Measurements from ENCODE around the gene REXO4. TPM values are rescaled to one million over a fixed set of nuclear protein-coding genes. Genes with fewer than 3 reads are reported as not detected.
"Not testable (repeated sequence)": the region's sequence is repeated elsewhere in the genome, so short reads cannot be mapped to it uniquely, and the experiment has no call there.

Gene REXO4
- total RNA-seq, 2 experiments from 2014 or later = 35.7 to 45.5 TPM

DNA sequence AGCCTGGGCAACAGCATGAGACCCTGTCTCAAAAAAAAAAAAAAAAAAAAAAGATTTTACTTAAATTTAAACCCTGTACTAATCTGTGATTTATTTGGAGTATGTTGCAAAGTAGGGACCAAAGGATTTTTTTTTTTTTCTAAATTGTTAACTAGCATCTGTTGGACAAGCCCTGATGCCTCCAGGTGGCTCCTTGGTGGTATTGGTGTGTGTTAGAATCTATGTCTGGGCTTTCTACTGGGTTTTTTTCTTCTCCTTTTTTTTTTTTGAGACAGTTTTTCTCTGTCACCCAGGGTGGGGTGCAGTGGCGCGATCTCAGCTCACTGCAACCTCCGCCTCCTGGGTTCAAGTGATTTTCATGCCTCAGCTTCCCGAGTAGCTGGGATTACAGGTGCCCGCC is 34.1 kb upstream of the REXO4 start:
- H3K36me3 ChIP-seq (ENCODE audit: insufficient read depth, low read length); H3K4me2 ChIP-seq (ENCODE audit: low read length); H4K20me1 ChIP-seq (ENCODE audit: insufficient read depth, low read length); H3K4me3 ChIP-seq (ENCODE audit: low read depth, low read length, poor library complexity, severe bottlenecking); H2AFZ ChIP-seq (ENCODE audit: low read length); H3K79me2 ChIP-seq (ENCODE audit: insufficient read depth, low read depth, low read length); H3K9me3 ChIP-seq (ENCODE audit: low read length); H3K9me2 ChIP-seq (ENCODE audit: insufficient read depth, low read length); BruUV-seq (replicated peaks); POLR2A ChIA-PET; CTCF ChIA-PET (ENCODE audit: unreplicated experiment): not testable (repeated sequence)
- H3K27ac ChIP-seq (ENCODE audit: low read depth, low read length, poor library complexity, severe bottlenecking) = peak overlapping the region; percentile 21
- intact Hi-C loops (cut with micrococcal nuclease; ENCODE audit: unreplicated experiment) = loop anchor here (2.0 kb wide), 1 partner anchor 35 kb away; no protein-coding TSS in a partner anchor
- peak; percentile 75 for DNase-seq (ENCODE audit: low spot score)
- peaks cover 30% of the 10 kb centered on the region for H3K4me1 ChIP-seq (ENCODE audit: insufficient read depth, low read length, poor library complexity, severe bottlenecking)
- TF ChIP-seq CTCF (conservative IDR thresholded peaks at IDR 0.05; ENCODE audit: low read length) = peak; percentile 41; the same call in 1 of the 2 replicates

- no peak for DNase-seq (ENCODE audit: low spot score)
- no peaks in the 10 kb centered on the region for H3K36me3 ChIP-seq (ENCODE audit: insufficient read depth, low read length)
- H3K79me2 ChIP-seq (ENCODE audit: insufficient read depth, low read depth, low read length) = no peaks in the 10 kb centered on the region
- no peak overlapping the region for H3K4me2 ChIP-seq (ENCODE audit: low read length)
- no peak overlapping the region for H3K4me3 ChIP-seq (ENCODE audit: low read depth, low read length, poor library complexity, severe bottlenecking)
- H3K9me3 ChIP-seq (ENCODE audit: low read length) = no peaks in the 10 kb centered on the region
- peaks cover 29% of the 10 kb centered on the region for H3K4me1 ChIP-seq (ENCODE audit: insufficient read depth, low read length, poor library complexity, severe bottlenecking)
- H4K20me1 ChIP-seq (ENCODE audit: insufficient read depth, low read length) = no peaks in the 10 kb centered on the region; the same call in 1 of the 2 replicates
- H3K9me2 ChIP-seq (ENCODE audit: insufficient read depth, low read length) = no peaks in the 10 kb centered on the region
- POLR2A ChIA-PET = no interaction called here
- CTCF ChIA-PET (ENCODE audit: unreplicated experiment) = no interaction called here
- no peak overlapping the region for H2AFZ ChIP-seq (ENCODE audit: low read length)
- intact Hi-C loops (cut with micrococcal nuclease; ENCODE audit: unreplicated experiment) = no loop called here
- no peak for TF ChIP-seq CTCF (conservative IDR thresholded peaks at IDR 0.05; ENCODE audit: low read length)
- no peak for TF ChIP-seq EZH2phosphoT487 (IDR thresholded peaks at IDR 0.05; ENCODE audit: borderline replicate concordance, low read depth, low read length)
- no TSS peak for BruUV-seq (replicated peaks)
- H3K27ac ChIP-seq (ENCODE audit: low read depth, low read length, poor library complexity, severe bottlenecking) = no peak overlapping the region
These were observed 31.9 kb upstream of the REXO4 start for GRCh38 chr9:133449760-133450159.

- Histone ChIP-seq H3K4me1 (ENCODE audit: insufficient read depth, low read length, poor library complexity, severe bottlenecking) (peaks cover 16% of the 10 kb centered on the region), H2AFZ (ENCODE audit: low read length) (no peak overlapping the region), H3K79me2 (ENCODE audit: insufficient read depth, low read depth, low read length) (no peaks in the 10 kb centered on the region), H3K9me2 (ENCODE audit: insufficient read depth, low read length) (no peaks in the 10 kb centered on the region), H3K36me3 (ENCODE audit: insufficient read depth, low read length) (no peaks in the 10 kb centered on the region), H3K4me3 (ENCODE audit: low read depth, low read length, poor library complexity, severe bottlenecking) (no peak overlapping the region), H4K20me1 (ENCODE audit: insufficient read depth, low read length) (no peaks in the 10 kb centered on the region; the same call in 1 of the 2 replicates), H3K9me3 (ENCODE audit: low read length) (no peaks in the 10 kb centered on the region), H3K4me2 (ENCODE audit: low read length) (no peak overlapping the region), H3K27ac (ENCODE audit: low read depth, low read length, poor library complexity, severe bottlenecking) (no peak overlapping the region)
- no peak for DNase-seq (ENCODE audit: low spot score)
- intact Hi-C loops (cut with micrococcal nuclease; ENCODE audit: unreplicated experiment) = no loop called here
- ChIA-PET CTCF (ENCODE audit: unreplicated experiment) (no interaction called here), POLR2A (no interaction called here)
- TF ChIP-seq CTCF (conservative IDR thresholded peaks at IDR 0.05; ENCODE audit: low read length) (no peak), EZH2phosphoT487 (IDR thresholded peaks at IDR 0.05; ENCODE audit: borderline replicate concordance, low read depth, low read length) (no peak)
- BruUV-seq (replicated peaks) = no TSS peak
These were observed 30.7 kb upstream of the REXO4 start for GRCh38 chr9:133448487-133448972.
